Left lung (tissue), 10 donors: Measurements from ENCODE around the gene ZC3H18. TPM values are rescaled to one million over a fixed set of nuclear protein-coding genes. Genes with fewer than 3 reads are reported as not detected.

ENCODE experiments used
- ATAC-seq: fragments of 200-7000 bp; cut with Tn5 transposase; one replicate; pipeline ENCODE4 v1.9.1; 2020; ENCODE audit warnings: moderate library complexity
- DNase-seq, 4 donors: peaks; one replicate each; pipeline ENCODE4 v3.0.0-alpha.2; 2013 to 2020
- H3K27ac ChIP-seq, 2 donors: fragments of 200-600 bp; sonication (generic) in 1 of 2; one replicate each; pipeline versions ENCODE4 v1.5.0 to v1.8.0; 2020 to 2021
- H3K27me3 ChIP-seq, 2 donors: fragments of 200-600 bp; sonication (generic) in 1 of 2; one replicate each; pipeline versions ENCODE4 v1.5.0 to v1.8.0; 2020 to 2021
- H3K36me3 ChIP-seq, 2 donors: fragments of 200-600 bp; sonication (generic) in 1 of 2; one replicate each; pipeline versions ENCODE4 v1.5.0 to v1.8.0; 2020 to 2021
- H3K4me1 ChIP-seq, 2 donors: fragments of 200-600 bp; one replicate each; pipeline ENCODE4 v1.8.0; 2021
- H3K4me3 ChIP-seq, 2 donors: fragments of 200-600 bp; sonication (generic) in 1 of 2; one replicate each; pipeline versions ENCODE4 v1.5.0 to v1.8.0; 2020 to 2021; ENCODE audit warnings: mild to moderate bottlenecking in 1 of 2
- H3K9me3 ChIP-seq, 2 donors: fragments of 200-600 bp; sonication (generic) in 1 of 2; one replicate each; pipeline versions ENCODE4 v1.5.0 to v1.8.0; 2020 to 2021
- CTCF ChIP-seq, 2 donors: fragments of 200-600 bp; sonication (generic) in 1 of 2; IDR thresholded peaks; one replicate each; pipeline versions ENCODE4 v1.5.0 to v1.8.0; 2021; ENCODE audit warnings: antibody characterized with exemption in 2 of 2
- intact Hi-C, 2 donors: fragments of 100-400 bp; cut with DNase I; formaldehyde crosslinking; loops; one replicate each; pipeline versions ENCODE4 v1.11.2 to v1.14.2; 2022
- polyA plus RNA-seq, 6 donors: library from polyadenylated mRNA; unstranded; fragments of 120-200 nt; gene quantifications; one replicate each; pipeline ENCODE4 v1.2.1, GENCODE V29; 2013; ENCODE audit not compliant: insufficient read length in 6 of 6
- total RNA-seq, 2 donors: library from RNA; stranded (reverse); fragmentation: NEBNext Ultra II Directional; extraction: Animal tissue kit (Norgen Biotek cat#: 25700); gene quantifications; one replicate each; pipeline ENCODE4 v1.2.1, GENCODE V29; 2021
- donor health status: DM: no; HTN: yes; CAD: no.
- donor health status: DM: no; HTN: no; CAD: no.

ZC3H18 gene
- total and polyA plus RNA-seq, 8 donors = 33.8 to 53.1 (median 38.5) TPM

- Histone ChIP-seq H3K4me3 (no peak overlapping the region), H3K27ac (no peak overlapping the region), H3K4me1 (peaks cover 6 to 25% of the 10 kb centered on the region in 2 donors), H3K36me3 (peaks cover 0 to 59% of the 10 kb centered on the region in 2 donors), H3K27me3 (peaks cover 3 to 22% of the 10 kb centered on the region in 2 donors), H3K9me3 (no peaks in the 10 kb centered on the region)
- no peak for ATAC-seq
- no peak for DNase-seq
- intact Hi-C loops = no loop called here
- TF ChIP-seq CTCF (IDR thresholded peaks at IDR 0.05) = no peak
Measured at GRCh38 chr16:88632587-88632930, 62.4 kb downstream of the ZC3H18 start.

- H3K9me3 ChIP-seq = no peaks in the 10 kb centered on the region
- TF ChIP-seq CTCF (IDR thresholded peaks at IDR 0.05) = peak in 1 of 2 donors; percentile 36
- intact Hi-C loops = no loop called here
- no peak for DNase-seq
- H3K4me3 ChIP-seq = peak overlapping the region; percentile 22 to 52
- H3K36me3 ChIP-seq = peaks cover 0 to 47% of the 10 kb centered on the region in 2 donors
- H3K27me3 ChIP-seq = peaks cover 10 to 34% of the 10 kb centered on the region in 2 donors
- peaks cover 6 to 35% of the 10 kb centered on the region in 2 donors for H3K4me1 ChIP-seq
- peak; percentile 46 for ATAC-seq
- peak overlapping the region in 1 of 2 donors; percentile 90 for H3K27ac ChIP-seq
Measured at GRCh38 chr16:88633684-88634140, 63.5 kb downstream of the ZC3H18 start.

- ATAC-seq (peak; percentile 54), DNase-seq (peak in 2 of 4 donors; percentile 62 to 94)
- Histone ChIP-seq H3K4me3 (peak overlapping the region; percentile 22 to 52), H3K36me3 (peaks cover 0 to 41% of the 10 kb centered on the region in 2 donors), H3K27me3 (peaks cover 17 to 40% of the 10 kb centered on the region in 2 donors), H3K27ac (peak overlapping the region in 1 of 2 donors; percentile 90), H3K4me1 (peaks cover 6 to 42% of the 10 kb centered on the region in 2 donors), H3K9me3 (no peaks in the 10 kb centered on the region)
- TF ChIP-seq CTCF (IDR thresholded peaks at IDR 0.05) = no peak
- intact Hi-C loops = no loop called here
Measured at GRCh38 chr16:88634141-88634993, 64.2 kb downstream of the ZC3H18 start.

- no peak for ATAC-seq
- Histone ChIP-seq H3K36me3 (peaks cover 0 to 33% of the 10 kb centered on the region in 2 donors), H3K9me3 (no peaks in the 10 kb centered on the region), H3K4me1 (peaks cover 6 to 49% of the 10 kb centered on the region in 2 donors), H3K4me3 (peak overlapping the region; percentile 22 to 52), H3K27ac (peak overlapping the region in 1 of 2 donors; percentile 90), H3K27me3 (peaks cover 25 to 48% of the 10 kb centered on the region in 2 donors)
- TF ChIP-seq CTCF (IDR thresholded peaks at IDR 0.05) = no peak
- intact Hi-C loops = no loop called here
- DNase-seq = no peak
Measured at GRCh38 chr16:88634994-88635670, 64.9 kb downstream of the ZC3H18 start.
